IMR-90 (cell line): Measurements from ENCODE around the gene USP32. TPM values are rescaled to one million over a fixed set of nuclear protein-coding genes. Genes with fewer than 3 reads are reported as not detected.
A peak's percentile ranks its signal among the peaks of the same experiment; 100 is the strongest.

Experiments used
- ATAC-seq: fragments of 200-7000 bp; cut with Tn5 transposase; 2 replicates; pipeline ENCODE4 v1.9.1; 2020; ENCODE audit warnings: low read depth, mild to moderate bottlenecking, moderate library complexity
- BruUV-seq: library from RNA; stranded (reverse); fragments of 400-500 nt; replicated peaks from 2 replicates; lab custom pipeline; 2021; lab: Mats Ljungman, UMichigan
- CTCF ChIA-PET: fragments of 300-600 bp; formaldehyde crosslinking; extraction: SDS; loops from one replicate; lab custom pipeline; 2021; ENCODE audit warnings: antibody characterized with exemption; lab: Yijun Ruan, JAX
- POLR2A ChIA-PET: fragments of 300-600 bp; sonication (Branson Sonifier 250); formaldehyde crosslinking; loops from one replicate; lab custom pipeline; 2022; ENCODE audit warnings: antibody characterized with exemption; ENCODE audit not compliant: unreplicated experiment; lab: Charles Lee
- DNase-seq: peaks from one replicate; pipeline ENCODE4 v3.0.0; 2013
- H2AFZ ChIP-seq: replicated peaks from 2 replicates; pipeline ENCODE3; 2013; ENCODE audit warnings: low read length, mild to moderate bottlenecking; ENCODE audit not compliant: poor library complexity
- H2AK5ac ChIP-seq: 2 replicates; pipeline ENCODE4 v1.6.1; 2013; ENCODE audit warnings: low read depth, low read length, inconsistent platforms
- H2AK9ac ChIP-seq: replicated peaks from 2 replicates; pipeline ENCODE3; 2013; ENCODE audit warnings: mild to moderate bottlenecking, low read depth, low read length, moderate library complexity; ENCODE audit not compliant: poor library complexity
- H2BK120ac ChIP-seq: 2 replicates; pipeline ENCODE4 v1.6.1; 2013; ENCODE audit warnings: low read depth, low read length, inconsistent platforms
- H2BK15ac ChIP-seq: 3 replicates; pipeline ENCODE4 v1.6.1; 2013; ENCODE audit warnings: low read depth, low read length, inconsistent platforms
- H2BK20ac ChIP-seq: 2 replicates; pipeline ENCODE4 v1.6.1; 2013; ENCODE audit warnings: low read depth, mild to moderate bottlenecking, inconsistent platforms, low read length, moderate library complexity
- H2BK5ac ChIP-seq: 2 replicates; pipeline ENCODE4 v1.6.1; 2013; ENCODE audit warnings: mild to moderate bottlenecking, low read depth, low read length, inconsistent platforms; ENCODE audit not compliant: poor library complexity, severe bottlenecking
- H3K14ac ChIP-seq: replicated peaks from 2 replicates; pipeline ENCODE4 v1.6.1; 2013; ENCODE audit warnings: low read depth, low read length, inconsistent platforms
- H3K18ac ChIP-seq: 2 replicates; pipeline ENCODE4 v1.6.1; 2013; ENCODE audit warnings: low read depth, low read length, control low read depth
- H3K23ac ChIP-seq: 2 replicates; pipeline ENCODE4 v1.6.1; 2013; ENCODE audit warnings: low read depth, low read length, inconsistent platforms
- H3K27ac ChIP-seq: 2 replicates; pipeline ENCODE4 v1.5.1; 2013; ENCODE audit warnings: mild to moderate bottlenecking, control low read depth, low read length; ENCODE audit not compliant: insufficient read depth
- H3K27me3 ChIP-seq: 2 replicates; pipeline ENCODE4 v1.6.1; 2013; ENCODE audit warnings: low read length; ENCODE audit not compliant: control insufficient read depth, insufficient read depth
- H3K36me3 ChIP-seq: 2 replicates; pipeline ENCODE4 v1.6.1; 2013; ENCODE audit warnings: low read length, mixed read lengths; ENCODE audit not compliant: control insufficient read depth, insufficient read depth
- H3K4ac ChIP-seq: 2 replicates; pipeline ENCODE4 v1.6.1; 2013; ENCODE audit warnings: low read depth, low read length, inconsistent platforms
- H3K4me1 ChIP-seq: 2 replicates; pipeline ENCODE4 v1.6.1; 2013; ENCODE audit warnings: low read length, mixed read lengths; ENCODE audit not compliant: control insufficient read depth, insufficient read depth
- H3K4me2 ChIP-seq: 2 replicates; pipeline ENCODE4 v1.6.1; 2013; ENCODE audit warnings: low read depth, mild to moderate bottlenecking, control low read depth, low read length, moderate library complexity
- H3K4me3 ChIP-seq: 2 replicates; pipeline ENCODE4 v1.5.1; 2013; ENCODE audit warnings: low read depth, mild to moderate bottlenecking, control low read depth, low read length, moderate library complexity; ENCODE audit not compliant: insufficient read depth
- H3K56ac ChIP-seq: 2 replicates; pipeline ENCODE4 v1.6.1; 2013; ENCODE audit warnings: low read length, inconsistent platforms; ENCODE audit not compliant: insufficient read depth; ENCODE audit errors: extremely low read depth
- H3K79me1 ChIP-seq, 2 experiments: 2 replicates each; pipeline ENCODE4 v1.6.1; 2013; ENCODE audit warnings: low read length in 2 of 2, inconsistent platforms in 1 of 2, low read depth in 1 of 2
- H3K9ac ChIP-seq: 2 replicates; pipeline ENCODE4 v1.6.1; 2013; ENCODE audit warnings: low read depth, low read length, control low read depth
- H3K9me1 ChIP-seq: 2 replicates; pipeline ENCODE4 v1.6.1; 2013; ENCODE audit warnings: low read length, inconsistent platforms; ENCODE audit not compliant: insufficient read depth
- H3K9me3 ChIP-seq: 2 replicates; pipeline ENCODE4 v1.6.1; 2013; ENCODE audit warnings: low read length; ENCODE audit not compliant: control insufficient read depth, insufficient read depth
- H4K20me1 ChIP-seq: 2 replicates; pipeline ENCODE4 v1.6.1; 2013; ENCODE audit warnings: low read length, inconsistent platforms; ENCODE audit not compliant: insufficient read depth
- H4K5ac ChIP-seq: 2 replicates; pipeline ENCODE4 v1.6.1; 2013; ENCODE audit warnings: mild to moderate bottlenecking, low read depth, low read length, control low read depth
- H4K8ac ChIP-seq, 2 experiments: 2 replicates each; pipeline ENCODE4 v1.6.1; 2013; ENCODE audit warnings: low read depth in 2 of 2, low read length in 2 of 2, control low read depth in 1 of 2, inconsistent platforms in 1 of 2
- H4K91ac ChIP-seq: 2 replicates; pipeline ENCODE4 v1.6.1; 2013; ENCODE audit warnings: low read depth, low read length, inconsistent platforms; ENCODE audit not compliant: insufficient read depth
- FOS ChIP-seq: fragments of 150-350 bp; IDR thresholded peaks from 2 replicates; pipeline ENCODE4 v1.6.1; 2016; ENCODE audit warnings: low read depth, low read length
- MAZ ChIP-seq: IDR thresholded peaks from 2 replicates; pipeline ENCODE4 v1.6.1; 2012; ENCODE audit warnings: low read depth, mild to moderate bottlenecking, low read length, improper control_type of control experiment, moderate library complexity, borderline replicate concordance
- MXI1 ChIP-seq: IDR thresholded peaks from 2 replicates; pipeline ENCODE4 v1.6.1; 2012; ENCODE audit warnings: low read depth, mild to moderate bottlenecking, low read length, moderate library complexity, borderline replicate concordance
- POLR2A ChIP-seq: IDR thresholded peaks from 2 replicates; pipeline ENCODE4 v1.6.1; 2012; ENCODE audit warnings: mild to moderate bottlenecking, low read depth, low read length
- RAD21 ChIP-seq: IDR thresholded peaks from 2 replicates; pipeline ENCODE4 v1.6.1; 2012; ENCODE audit warnings: low read length, improper control_type of control experiment
- RFX5 ChIP-seq: IDR thresholded peaks from 2 replicates; pipeline ENCODE4 v1.8.0; 2012; ENCODE audit warnings: low read depth, mild to moderate bottlenecking, low read length, moderate library complexity
- USF2 ChIP-seq: fragments of 150-350 bp; IDR thresholded peaks from 2 replicates; pipeline ENCODE4 v1.6.1; 2017; ENCODE audit warnings: mild to moderate bottlenecking, antibody characterized with exemption, low read length, low read depth
- WGBS, 2 experiments: methylation state at CpG; one replicate each; pipeline versions ENCODE4 v1.1.5 to v1.1.7; 2013; ENCODE audit warnings: missing lambda C conversion rate in 2 of 2; ENCODE audit not compliant: insufficient read length in 1 of 2; ENCODE audit errors: extremely low coverage in 2 of 2; 5-methylcytosine and 5-hydroxymethylcytosine counted together
- dilution Hi-C: fragments of 300-500 bp; cut with HindIII; formaldehyde crosslinking; loops from one replicate; pipeline ENCODE4 v1.14.3; 2018; ENCODE audit warnings: low sequenced_read_pairs; ENCODE audit not compliant: unreplicated experiment
- in situ Hi-C: fragments of 300-500 bp; cut with MboI; formaldehyde crosslinking; loops from 3 replicates; pipeline ENCODE4 v1.14.3; 2019; ENCODE audit warnings: low sequenced_read_pairs, inconsistent platforms, mixed read lengths
- intact Hi-C: fragments of 100-400 bp; cut with micrococcal nuclease; formaldehyde crosslinking; loops from 2 replicates; pipeline ENCODE4 v1.10.0; 2022
- polyA plus RNA-seq, 3 experiments: library from polyadenylated mRNA; depleted of rRNA; stranded (reverse); fragments of >200 nt; gene quantifications; 2 replicates each; pipeline ENCODE4 v1.2.3, GENCODE V29; 2012; ENCODE audit warnings: low replicate concordance in 1 of 3
- total RNA-seq: library from RNA; depleted of rRNA; stranded (reverse); fragments of >200 nt; gene quantifications from 2 replicates; pipeline ENCODE4 v1.2.3, GENCODE V29; 2012

The USP32 gene
- total and polyA plus RNA-seq, 2 of the 4 experiments (the other 2 are of a cell fraction) = 16.8 to 46.8 TPM

GRCh38 chr17:60390925-60391470 is 935 bp downstream of the USP32 start:
- Histone ChIP-seq H2AFZ (peak overlapping the region; percentile 79), H2AK5ac (peak overlapping the region; percentile 60), H3K79me1 (peaks cover 7 to 41% of the 10 kb centered on the region in 2 experiments; a peak in 3 of 4 replicates), H3K4ac (peak overlapping the region; percentile 66), H3K56ac (peak overlapping the region; percentile 90), H3K18ac (peak overlapping the region; percentile 88), H3K27me3 (no peaks in the 10 kb centered on the region), H3K23ac (peak overlapping the region; percentile 78), H4K8ac (peak overlapping the region; percentile 67), H4K91ac (peak overlapping the region; percentile 73), H3K9ac (peak overlapping the region; percentile 98), H2BK5ac (peak overlapping the region; percentile 94), H3K9me1 (peaks cover 3% of the 10 kb centered on the region; the same call in 1 of the 2 replicates), H3K36me3 (no peaks in the 10 kb centered on the region), H3K4me3 (peak overlapping the region; percentile 63), H2BK20ac (peak overlapping the region; percentile 40), H4K20me1 (peaks cover 27% of the 10 kb centered on the region; the same call in 1 of the 2 replicates), H3K27ac (peak overlapping the region; percentile 97), H4K5ac (peak overlapping the region; percentile 73), H2BK120ac (peak overlapping the region; percentile 50), H2AK9ac (peak overlapping the region; percentile 98), H3K4me1 (peaks cover 5% of the 10 kb centered on the region; the same call in 1 of the 2 replicates), H2BK15ac (peak overlapping the region; percentile 24; the same call in 2 of the 3 replicates), H3K14ac (peak overlapping the region; percentile 83), H3K4me2 (peak overlapping the region; percentile 84), H3K9me3 (no peaks in the 10 kb centered on the region)
- DNase-seq (peak; percentile 33), ATAC-seq (peak; percentile 5)
- in situ Hi-C loops = no loop called here
- 0% methylated on average over 3 of the region's 15 CpGs; no CpG with 5 or more reads in 1 of the 2 experiments for WGBS, 2 experiments
- intact Hi-C loops = loop anchor here (2.0 to 5.0 kb wide), 2 partner anchors 160 to 211 kb away; partner anchors contain the start of gene PPM1D
- no TSS peak for BruUV-seq
- TF ChIP-seq RFX5 = no peak
- no peak for TF ChIP-seq MAZ
- TF ChIP-seq MXI1 = 0 out of 2 replicates have a peak, but pooled peaks have one; percentile 16
- TF ChIP-seq FOS = no peak
- 0 out of 2 replicates have a peak, but pooled peaks have one; percentile 0 for TF ChIP-seq POLR2A
- no peak for TF ChIP-seq USF2
- TF ChIP-seq RAD21 = no peak
- ChIA-PET POLR2A (no interaction called here), CTCF (interaction anchor here (1.4 kb wide), 1 partner anchor 160 kb away, joined by 3 read pairs; no protein-coding TSS in a partner anchor)
- dilution Hi-C loops = no loop called here
